Neural progenitor cell (in vitro differentiated cells): Measurements from ENCODE around the gene LENG9. TPM values are rescaled to one million over a fixed set of nuclear protein-coding genes. Genes with fewer than 3 reads are reported as not detected.
A peak's percentile ranks its signal among the peaks of the same experiment; 100 is the strongest.

Experiments used
- DNase-seq: peaks from one replicate; pipeline ENCODE4 v3.0.0-alpha.2; 2016; ENCODE audit warnings: low spot score
- H2AFZ ChIP-seq: fragments of 200-600 bp; sonication (generic); replicated peaks from 2 replicates; pipeline ENCODE4 v1.6.1; 2016; ENCODE audit warnings: antibody characterized with exemption
- H3F3A ChIP-seq: fragments of 200-600 bp; sonication (generic); 2 replicates; pipeline ENCODE4 v1.6.1; 2016; ENCODE audit warnings: antibody characterized with exemption, low read depth
- H3K27ac ChIP-seq: fragments of 200-600 bp; sonication (generic); 2 replicates; pipeline ENCODE4 v1.5.1; 2016; ENCODE audit warnings: mild to moderate bottlenecking
- H3K27me3 ChIP-seq: fragments of 200-600 bp; sonication (generic); 2 replicates; pipeline ENCODE4 v1.6.1; 2016; ENCODE audit warnings: mild to moderate bottlenecking, moderate library complexity
- H3K36me3 ChIP-seq: fragments of 200-600 bp; sonication (generic); 2 replicates; pipeline ENCODE4 v1.5.1; 2016
- H3K4me1 ChIP-seq: fragments of 200-600 bp; sonication (generic); 2 replicates; pipeline ENCODE4 v1.6.1; 2016; ENCODE audit warnings: mixed run types
- H3K4me2 ChIP-seq: fragments of 200-600 bp; sonication (generic); 2 replicates; pipeline ENCODE4 v1.6.1; 2016
- H3K4me3 ChIP-seq: fragments of 200-600 bp; sonication (generic); 2 replicates; pipeline ENCODE4 v1.5.1; 2016
- H3K79me2 ChIP-seq: fragments of 200-600 bp; sonication (generic); 2 replicates; pipeline ENCODE4 v1.6.1; 2016; ENCODE audit warnings: low read depth
- H3K9ac ChIP-seq: fragments of 200-600 bp; sonication (generic); 2 replicates; pipeline ENCODE4 v1.6.1; 2016
- H3K9me3 ChIP-seq: fragments of 200-600 bp; sonication (generic); 2 replicates; pipeline ENCODE4 v1.5.1; 2016; ENCODE audit warnings: low read depth
- H4K20me1 ChIP-seq: fragments of 200-600 bp; sonication (generic); 2 replicates; pipeline ENCODE4 v1.6.1; 2016; ENCODE audit warnings: low read depth
- H3K27ac Mint-ChIP-seq: 3 replicates; pipeline ENCODE4 v1.8.0; 2021; ENCODE audit warnings: mixed read lengths
- H3K27me3 Mint-ChIP-seq: 2 replicates; pipeline ENCODE4 v1.8.0; 2022; ENCODE audit warnings: low read depth, mild to moderate bottlenecking, inconsistent platforms, moderate library complexity, mixed read lengths; ENCODE audit not compliant: insufficient read depth
- H3K36me3 Mint-ChIP-seq: 3 replicates; pipeline ENCODE4 v1.8.0; 2021; ENCODE audit warnings: mixed read lengths
- H3K4me1 Mint-ChIP-seq: 3 replicates; pipeline ENCODE4 v1.8.0; 2021; ENCODE audit warnings: mixed read lengths
- H3K4me3 Mint-ChIP-seq: 3 replicates; pipeline ENCODE4 v1.8.0; 2021; ENCODE audit warnings: mild to moderate bottlenecking, moderate library complexity, mixed read lengths
- H3K9me3 Mint-ChIP-seq: 3 replicates; pipeline ENCODE4 v1.8.0; 2020; ENCODE audit warnings: mixed read lengths
- CTCF ChIP-seq: fragments of 200-600 bp; sonication (generic); IDR thresholded peaks from 2 replicates; pipeline ENCODE4 v1.5.1; 2017; ENCODE audit warnings: antibody characterized with exemption, mild to moderate bottlenecking
- EZH2 ChIP-seq: fragments of 200-600 bp; sonication (generic); IDR thresholded peaks from 2 replicates; pipeline ENCODE4 v1.6.1; 2017; ENCODE audit warnings: antibody characterized with exemption, mild to moderate bottlenecking, moderate library complexity
- EZH2phosphoT487 ChIP-seq: fragments of 200-600 bp; sonication (generic); IDR thresholded peaks from 2 replicates; pipeline ENCODE4 v1.6.1; 2017; ENCODE audit warnings: antibody characterized with exemption
- small RNA-seq: library from RNA; depleted of rRNA; stranded (forward); fragments of <200 nt; gene quantifications from one replicate; pipeline ENCODE3, GENCODE V24; 2015
- total RNA-seq: library from RNA; depleted of rRNA; stranded (reverse); fragments of >200 nt; gene quantifications from 2 replicates; pipeline ENCODE4 v1.2.3, GENCODE V29; 2015; ENCODE audit warnings: low replicate concordance

LENG9 gene
- total RNA-seq, 1 donor from 2014 or later, result 0.79 TPM

- peak overlapping the region; percentile 87 for H3K4me3 Mint-ChIP-seq
- peak overlapping the region; percentile 0 for H3K27ac Mint-ChIP-seq
Measured at GRCh38 chr19:54414156-54414555, 49.4 kb downstream of the LENG9 start.

GRCh38 chr19:54412877-54413276 lies 50.7 kb downstream of the LENG9 start:
- H3K27ac Mint-ChIP-seq, result no peak overlapping the region
- Histone ChIP-seq H3K9ac (no peak overlapping the region), H3F3A (peaks cover 12% of the 10 kb centered on the region), H3K4me3 (no peak overlapping the region), H3K36me3 (no peaks in the 10 kb centered on the region), H3K27me3 (peaks cover 11% of the 10 kb centered on the region), H3K9me3 (no peaks in the 10 kb centered on the region), H3K4me1 (peaks cover 11% of the 10 kb centered on the region), H3K79me2 (peaks cover 26% of the 10 kb centered on the region), H3K4me2 (no peak overlapping the region), H3K27ac (no peak overlapping the region), H4K20me1 (peaks cover 14% of the 10 kb centered on the region), H2AFZ (no peak overlapping the region)
- peaks cover 12% of the 10 kb centered on the region for H3K36me3 Mint-ChIP-seq
- peaks cover 23% of the 10 kb centered on the region for H3K27me3 Mint-ChIP-seq
- H3K4me1 Mint-ChIP-seq, result peaks cover 19% of the 10 kb centered on the region
- TF ChIP-seq EZH2phosphoT487 (no peak), EZH2 (no peak), CTCF (no peak)
- H3K4me3 Mint-ChIP-seq, result no peak overlapping the region
- no peak for DNase-seq
- H3K9me3 Mint-ChIP-seq, result peaks cover 15% of the 10 kb centered on the region

More at GRCh38 chr19:54414156-54414555, 49.4 kb downstream of the LENG9 start:
- Histone ChIP-seq H3K9ac (no peak overlapping the region), H4K20me1 (peaks cover 17% of the 10 kb centered on the region), H3K27me3 (peaks cover 11% of the 10 kb centered on the region), H2AFZ (no peak overlapping the region), H3K36me3 (no peaks in the 10 kb centered on the region), H3F3A (peaks cover 18% of the 10 kb centered on the region), H3K4me2 (no peak overlapping the region), H3K27ac (no peak overlapping the region), H3K4me1 (peaks cover 24% of the 10 kb centered on the region), H3K79me2 (peaks cover 38% of the 10 kb centered on the region), H3K4me3 (no peak overlapping the region), H3K9me3 (no peaks in the 10 kb centered on the region)
- H3K36me3 Mint-ChIP-seq, result peaks cover 12% of the 10 kb centered on the region
- peaks cover 27% of the 10 kb centered on the region for H3K4me1 Mint-ChIP-seq
- no peak for TF ChIP-seq EZH2
- H3K9me3 Mint-ChIP-seq, result peaks cover 10% of the 10 kb centered on the region
- peaks cover 21% of the 10 kb centered on the region for H3K27me3 Mint-ChIP-seq
- DNase-seq, result no peak

Small RNA genes within 50 kb of the gene (small RNA-seq; reads per million reads assigned to genes)
- gene AC245884.3, result not detected

Other genes starting within 250 kb of the LENG9 start
- not detected in 2 replicates for gene LILRB3, start 240.8 kb downstream of the LENG9 start, total RNA-seq
- gene LILRA6, start 221.0 kb downstream of the LENG9 start, total RNA-seq, result not detected in 2 replicates
- gene LILRB5, start 206.5 kb downstream of the LENG9 start, total RNA-seq, result not detected in 2 replicates
- gene LILRB2, start 182.7 kb downstream of the LENG9 start, total RNA-seq, result not detected in 2 replicates
- not detected in 2 replicates for gene LILRA5, start 150.6 kb downstream of the LENG9 start, total RNA-seq
- not detected in 2 replicates for gene LILRA4, start 124.6 kb downstream of the LENG9 start, total RNA-seq
- not detected in 2 replicates for gene LAIR1, start 98.8 kb downstream of the LENG9 start, total RNA-seq
- 34.2 and 128 TPM in 2 replicates for gene TTYH1, start 48.3 kb downstream of the LENG9 start, total RNA-seq
- 36.6 and 90.1 TPM in 2 replicates for gene LENG8, start 14.6 kb downstream of the LENG9 start, total RNA-seq
- gene CDC42EP5, start 9.5 kb upstream of the LENG9 start, total RNA-seq, result 1.1 TPM in 1 of 2 replicates, not detected in the other
- not detected in 2 replicates for gene LAIR2, start 39.1 kb upstream of the LENG9 start, total RNA-seq
- gene LILRA2, start 110.0 kb upstream of the LENG9 start, total RNA-seq, result not detected in 2 replicates
- gene LILRA1, start 129.9 kb upstream of the LENG9 start, total RNA-seq, result not detected in 2 replicates
- not detected in 2 replicates for gene LILRB1, start 166.7 kb upstream of the LENG9 start, total RNA-seq
- not detected in 2 replicates for gene LILRB4, start 199.2 kb upstream of the LENG9 start, total RNA-seq